Epithelial cell of proximal tubule (primary cell): ENCODE results near the gene PRAF2. TPM values are rescaled to one million over a fixed set of nuclear protein-coding genes. Genes with fewer than 3 reads are reported as not detected.

ENCODE experiments used
- DNase-seq: peaks from one replicate; pipeline ENCODE4 v3.0.0-alpha.2; 2011; ENCODE audit warnings: low read depth
- H3K4me3 ChIP-seq: 2 replicates; pipeline ENCODE4 v1.5.1; 2011; ENCODE audit warnings: low read depth, mild to moderate bottlenecking, low read length
- total RNA-seq: library from RNA; depleted of rRNA; stranded (reverse); fragments of >200 nt; gene quantifications from 2 replicates; pipeline ENCODE4 v1.2.3, GENCODE V29; 2015
- TF ChIP-seq, protein P1 (sequence below): conservative IDR thresholded peaks from 2 replicates; pipeline ENCODE4 v1.5.1; 2012; ENCODE audit warnings: low read depth, mild to moderate bottlenecking, low read length

The PRAF2 gene
- total RNA-seq, 1 donor from 2014 or later: 16.7 TPM

DNA sequence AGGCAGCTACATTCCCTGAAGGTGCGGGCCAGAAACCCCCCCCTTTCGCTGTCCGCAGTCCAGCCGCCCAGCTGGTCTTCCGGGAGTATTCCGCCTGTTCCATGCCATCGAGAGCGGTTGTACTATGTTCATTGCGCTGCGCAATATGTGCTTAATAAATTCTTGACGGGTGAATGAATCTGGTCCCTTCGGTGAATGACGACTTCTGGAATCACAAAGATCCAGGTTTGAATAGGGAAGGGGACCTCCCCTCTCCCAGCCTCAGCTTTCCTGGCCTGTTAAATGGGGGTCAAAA is 29.9 kb downstream of the PRAF2 start:
- TF ChIP-seq, protein P1, sequence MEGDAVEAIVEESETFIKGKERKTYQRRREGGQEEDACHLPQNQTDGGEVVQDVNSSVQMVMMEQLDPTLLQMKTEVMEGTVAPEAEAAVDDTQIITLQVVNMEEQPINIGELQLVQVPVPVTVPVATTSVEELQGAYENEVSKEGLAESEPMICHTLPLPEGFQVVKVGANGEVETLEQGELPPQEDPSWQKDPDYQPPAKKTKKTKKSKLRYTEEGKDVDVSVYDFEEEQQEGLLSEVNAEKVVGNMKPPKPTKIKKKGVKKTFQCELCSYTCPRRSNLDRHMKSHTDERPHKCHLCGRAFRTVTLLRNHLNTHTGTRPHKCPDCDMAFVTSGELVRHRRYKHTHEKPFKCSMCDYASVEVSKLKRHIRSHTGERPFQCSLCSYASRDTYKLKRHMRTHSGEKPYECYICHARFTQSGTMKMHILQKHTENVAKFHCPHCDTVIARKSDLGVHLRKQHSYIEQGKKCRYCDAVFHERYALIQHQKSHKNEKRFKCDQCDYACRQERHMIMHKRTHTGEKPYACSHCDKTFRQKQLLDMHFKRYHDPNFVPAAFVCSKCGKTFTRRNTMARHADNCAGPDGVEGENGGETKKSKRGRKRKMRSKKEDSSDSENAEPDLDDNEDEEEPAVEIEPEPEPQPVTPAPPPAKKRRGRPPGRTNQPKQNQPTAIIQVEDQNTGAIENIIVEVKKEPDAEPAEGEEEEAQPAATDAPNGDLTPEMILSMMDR: no peak
- peak overlapping the region; percentile 62 for H3K4me3 ChIP-seq
- no peak for DNase-seq

DNA sequence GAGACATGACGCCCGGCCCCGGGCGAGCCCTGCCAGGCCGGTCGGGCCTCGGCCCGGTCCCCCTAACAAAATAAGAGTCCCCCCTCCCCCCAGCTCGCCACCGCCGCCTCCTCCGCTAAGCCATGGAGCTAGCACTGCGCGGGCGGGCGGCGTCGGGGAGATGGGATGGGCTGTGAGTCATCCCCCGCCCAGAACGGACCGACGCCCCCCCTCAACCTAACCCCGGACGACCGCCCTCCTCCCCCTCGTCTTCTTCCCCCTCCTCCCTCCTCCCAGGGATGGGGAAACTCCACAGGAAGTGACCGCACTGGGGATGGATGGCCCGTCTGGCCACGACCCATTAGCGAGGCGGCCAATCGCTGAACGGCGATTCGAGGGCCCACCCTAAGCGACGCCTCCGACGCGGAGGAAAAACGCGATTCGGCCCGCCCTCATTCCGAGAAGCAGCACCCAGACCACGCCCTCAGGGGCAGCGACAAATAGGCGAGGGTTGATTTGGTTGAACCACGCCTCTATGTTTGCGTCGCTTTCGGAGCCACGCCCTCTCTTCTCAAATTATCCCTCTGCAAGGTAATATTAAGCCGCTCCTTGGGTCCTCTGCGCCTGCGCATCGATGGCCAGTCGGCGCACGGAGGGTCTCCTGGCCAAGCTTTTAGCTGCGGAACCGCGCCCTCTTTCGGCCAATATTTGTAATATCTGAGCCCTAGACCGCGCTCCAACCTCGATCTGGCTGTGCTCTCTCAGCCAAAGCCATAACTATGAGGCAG is 30.4 kb downstream of the PRAF2 start, which contains the start of gene TFE3:
Gene TFE3, minus strand, starts transcription at position 138 of the 767 bp plus-strand sequence. Its CDS starts 131 bp downstream, at position 7.
- peak; percentile 84 for DNase-seq
- TF ChIP-seq, protein P1: peak; percentile 56
- H3K4me3 ChIP-seq: peak within 1 kb of the TSS; percentile 75

DNA sequence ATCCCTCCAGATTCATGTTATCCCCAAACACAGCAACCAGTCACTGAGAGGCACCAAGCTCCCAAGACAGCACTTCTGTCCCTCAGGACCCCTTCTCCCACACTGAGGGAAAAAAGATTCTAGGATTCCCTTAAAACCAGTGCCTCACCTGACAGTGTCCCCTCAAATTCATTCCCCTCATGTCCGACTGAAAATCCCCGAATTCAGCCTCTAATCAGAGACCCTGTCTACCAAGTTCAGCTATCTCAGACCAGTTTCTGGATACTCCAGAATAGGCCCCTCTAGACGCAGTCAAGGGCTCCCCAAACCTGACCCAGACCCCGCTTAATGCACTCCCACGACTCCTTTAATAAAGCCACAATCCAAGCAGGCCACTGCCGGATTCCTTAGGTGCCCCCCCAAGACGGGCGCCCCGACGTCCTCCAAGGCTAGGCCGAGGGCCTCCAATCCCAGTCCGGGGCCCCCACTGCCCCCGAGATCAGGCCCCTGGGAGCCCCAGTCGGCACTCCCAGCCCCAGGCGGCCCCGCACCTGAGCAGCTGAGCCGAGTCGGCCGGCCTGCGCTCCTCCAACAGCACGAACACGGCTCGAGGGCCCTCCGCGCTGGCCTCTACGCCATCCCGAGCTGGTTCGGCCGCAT is 31.1 kb downstream of the PRAF2 start:
- TF ChIP-seq, protein P1: no peak
- no peak for DNase-seq
- H3K4me3 ChIP-seq: peak overlapping the region; percentile 75

DNA sequence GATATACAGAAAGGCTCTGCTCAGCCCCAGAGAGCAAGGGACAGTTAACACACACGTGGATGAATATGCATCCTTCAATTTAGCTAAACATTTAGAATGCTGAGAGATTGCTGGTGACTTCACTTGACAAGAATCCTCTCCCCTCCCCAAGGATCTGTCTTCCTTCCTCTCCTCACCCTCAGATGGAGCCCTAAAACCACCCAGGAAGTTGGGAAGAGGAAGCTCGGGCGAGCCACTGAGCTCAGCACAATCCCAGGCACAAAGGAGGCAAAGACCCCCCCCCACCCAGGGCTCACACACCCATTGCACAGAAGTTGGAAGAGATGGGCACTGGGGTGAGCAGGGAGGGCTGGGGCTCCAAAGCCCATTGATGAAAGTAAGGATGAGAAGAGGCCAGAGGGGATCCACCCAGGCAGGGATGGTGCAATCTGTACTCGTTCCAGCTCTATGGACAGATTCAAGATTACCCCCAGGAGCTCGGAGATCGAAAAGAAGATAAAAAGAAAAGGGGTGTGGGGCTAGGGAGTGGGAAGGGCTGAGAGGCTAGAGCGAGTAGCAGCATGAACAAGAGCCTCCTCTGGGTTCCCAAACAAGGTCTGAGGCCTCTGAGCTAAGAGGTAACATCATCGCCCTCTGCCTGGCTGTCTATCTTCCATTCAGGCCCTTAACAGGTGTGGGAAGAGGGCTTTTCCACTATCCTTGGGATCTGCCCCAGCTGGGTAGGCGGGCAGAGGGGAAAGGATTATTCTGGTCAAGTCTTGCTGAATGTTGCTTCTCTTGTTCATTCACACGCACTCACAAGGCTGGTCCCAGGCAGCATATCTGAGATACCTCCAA is 31.8 kb downstream of the PRAF2 start:
- TF ChIP-seq, protein P1: no peak
- peak overlapping the region; percentile 75 for H3K4me3 ChIP-seq
- no peak for DNase-seq

DNA sequence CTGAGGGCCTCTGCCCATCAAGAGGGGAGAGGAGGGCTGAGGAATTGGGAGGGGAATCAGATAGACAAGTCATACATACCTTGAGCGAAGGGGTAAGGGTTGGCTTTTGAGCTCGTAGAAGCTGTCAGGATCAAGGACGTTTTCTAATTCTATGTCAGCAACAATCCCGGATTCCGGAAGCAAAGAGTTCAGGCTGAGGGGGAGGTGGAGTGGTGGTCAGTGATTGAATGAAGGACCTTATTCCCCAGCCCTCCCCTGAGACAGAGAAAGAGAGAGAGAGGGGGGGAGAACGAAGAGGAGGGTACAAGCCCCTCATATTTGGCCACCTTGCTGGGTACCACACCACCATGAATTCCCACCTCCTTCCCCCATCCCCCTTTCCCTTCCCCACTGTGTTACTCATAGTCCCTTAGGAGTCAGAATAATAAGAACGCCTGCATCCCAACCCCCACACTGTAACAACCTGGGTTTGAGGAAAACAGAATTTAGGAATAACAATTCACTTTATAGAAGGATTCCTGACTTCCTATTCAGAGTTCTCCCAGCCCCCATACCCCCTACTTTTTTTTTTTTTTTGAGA is 33.3 kb downstream of the PRAF2 start:
- H3K4me3 ChIP-seq: peak overlapping the region; percentile 75
- TF ChIP-seq, protein P1: no peak
- DNase-seq: no peak

DNA sequence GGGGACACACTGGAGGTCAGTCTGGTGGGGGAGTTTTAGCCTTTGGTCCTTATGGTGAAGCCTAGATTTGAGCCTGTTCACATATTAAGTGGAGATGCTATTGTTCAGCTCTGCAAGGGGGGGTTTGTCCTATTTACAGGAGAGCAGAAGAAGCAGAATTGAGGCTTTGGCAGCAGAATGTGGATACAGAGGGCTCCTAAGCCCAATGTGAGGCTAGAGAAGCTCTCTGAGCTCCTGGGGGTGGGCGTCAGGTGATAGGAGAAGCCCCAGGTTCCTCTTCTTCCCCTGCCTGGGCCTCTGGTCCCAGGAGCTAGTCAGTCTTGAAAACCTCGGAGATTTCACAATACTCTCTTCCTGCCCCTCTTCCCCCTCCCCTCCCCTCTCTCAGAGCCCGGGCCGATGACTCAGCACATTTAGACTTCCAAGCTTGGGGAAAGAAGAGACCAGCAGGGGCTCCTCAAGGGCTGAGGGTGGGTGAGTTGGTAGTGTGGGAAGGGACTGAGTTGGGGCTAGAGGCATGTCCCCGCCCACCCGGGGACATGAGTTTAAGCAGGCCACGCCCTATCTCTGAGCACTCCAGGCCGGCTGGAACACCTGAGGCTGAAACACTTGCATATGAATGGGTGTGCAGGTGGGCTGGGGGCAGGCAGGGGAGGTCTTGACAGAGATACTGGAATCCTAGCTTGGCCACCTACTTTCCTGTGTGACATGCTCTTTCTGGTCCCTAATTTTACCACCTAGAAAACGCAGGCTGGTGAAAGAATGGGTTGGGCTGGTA is 34.0 kb downstream of the PRAF2 start:
- DNase-seq: peak; percentile 55
- TF ChIP-seq, protein P1: peak; percentile 29

More for the DNA sequence above, 34.0 kb downstream of the PRAF2 start:
- H3K4me3 ChIP-seq: peak overlapping the region; percentile 75
